Measurements from ENCODE around the gene RAET1L.
"Not testable (repeated sequence)": the region's sequence is repeated elsewhere in the genome, so short reads cannot be mapped to it uniquely, and the experiment has no call there.

The RAET1L gene

GRCh38 chr6:150043501-150044412 lies 18.4 kb upstream of the RAET1L start:
- DNase-seq = no peak

- no peak for DNase-seq
These were observed 17.8 kb upstream of the RAET1L start for GRCh38 chr6:150043096-150043495.

- DNase-seq = no peak
These were observed 13.1 kb upstream of the RAET1L start for GRCh38 chr6:150038202-150039062.

GRCh38 chr6:150037526-150038201 lies 12.3 kb upstream of the RAET1L start:
- no peak for DNase-seq

DNA sequence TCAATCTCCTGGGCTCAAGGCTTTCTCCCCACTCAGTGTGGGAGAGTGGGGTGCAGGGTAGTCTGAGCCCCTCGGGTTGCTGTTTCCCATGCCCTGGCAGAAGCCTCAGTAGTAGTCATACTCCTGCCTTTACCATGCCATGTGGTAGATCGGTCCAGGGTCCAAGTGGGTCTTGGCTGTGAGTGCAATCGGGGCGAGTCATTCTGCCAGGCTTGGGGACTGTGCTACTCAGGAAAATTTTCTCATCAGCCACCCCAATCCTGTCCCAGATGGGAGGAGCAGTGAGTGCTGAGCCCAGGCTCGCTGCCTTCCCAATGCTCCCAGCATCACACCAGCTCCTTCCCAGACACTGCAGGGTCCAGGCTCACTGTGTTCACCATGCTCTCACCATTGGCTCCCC lies 10.7 kb upstream of the RAET1L start:
- no peak for DNase-seq

DNA sequence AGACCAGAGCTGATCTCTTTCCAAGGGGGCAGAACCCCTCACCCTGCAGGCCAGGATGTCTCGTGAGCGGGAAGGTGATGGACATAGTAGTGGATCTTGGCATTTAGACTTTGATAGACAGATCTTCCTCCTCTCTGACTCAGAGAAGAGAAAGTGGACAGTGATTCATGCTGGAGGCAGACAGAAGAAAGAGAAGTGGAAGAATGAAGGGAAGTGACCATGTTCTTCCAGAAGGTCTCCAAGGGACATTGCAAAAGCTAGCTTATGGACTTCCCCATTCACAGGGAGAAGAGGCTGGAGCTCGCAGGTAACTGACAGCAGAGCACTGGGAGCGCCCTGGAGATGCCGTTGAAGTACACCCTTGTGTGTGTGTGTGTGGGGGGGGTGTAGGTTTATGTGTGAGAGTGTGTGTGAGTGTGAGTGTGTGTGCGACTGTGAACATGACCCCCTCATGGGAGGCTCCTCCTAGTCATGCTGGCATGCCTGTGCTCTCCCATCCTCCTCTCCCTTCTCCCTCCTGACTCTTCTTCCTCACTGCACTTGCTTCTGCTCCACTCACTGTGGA lies 8.0 kb upstream of the RAET1L start:
- no peak for DNase-seq

GRCh38 chr6:150032598-150032997 lies 7.3 kb upstream of the RAET1L start:
- no peak for DNase-seq

GRCh38 chr6:150030611-150031010 lies 5.3 kb upstream of the RAET1L start:
- DNase-seq = no peak

DNA sequence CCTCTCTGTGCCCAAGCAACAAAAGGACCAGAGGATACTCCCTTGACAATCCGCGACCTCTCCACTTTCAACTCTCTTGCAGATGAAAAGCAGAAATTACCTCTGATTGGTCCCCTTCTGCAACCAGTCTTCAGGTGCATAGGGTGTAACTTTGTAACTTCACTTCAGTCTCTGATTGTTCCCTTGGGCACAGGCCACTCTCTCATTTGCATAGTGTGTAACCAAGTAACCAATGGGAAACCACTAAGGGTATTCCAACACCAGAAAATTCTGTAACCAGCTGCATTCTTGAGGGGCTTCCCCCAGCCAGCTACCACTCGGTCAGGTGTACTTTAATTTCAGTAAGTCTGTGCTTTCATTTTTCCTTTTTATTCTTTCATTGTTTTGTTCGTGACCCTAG lies 4.4 kb upstream of the RAET1L start:
- no peak for DNase-seq

GRCh38 chr6:150029276-150029675 lies 3.9 kb upstream of the RAET1L start:
- DNase-seq = no peak

GRCh38 chr6:150028799-150029198 lies 3.5 kb upstream of the RAET1L start:
- DNase-seq = no peak

GRCh38 chr6:150027806-150028565 lies 2.7 kb upstream of the RAET1L start:
- no peak for DNase-seq

- DNase-seq = no peak
These were observed 1.9 kb upstream of the RAET1L start for GRCh38 chr6:150026976-150027805.

- no peak for DNase-seq
These were observed 631 bp downstream of the RAET1L start for GRCh38 chr6:150024646-150025155.

- not testable (repeated sequence) for DNase-seq
These were observed 1.3 kb downstream of the RAET1L start for GRCh38 chr6:150024021-150024420.

- DNase-seq = not testable (repeated sequence)
These were observed 3.5 kb downstream of the RAET1L start for GRCh38 chr6:150021870-150022269.

DNA sequence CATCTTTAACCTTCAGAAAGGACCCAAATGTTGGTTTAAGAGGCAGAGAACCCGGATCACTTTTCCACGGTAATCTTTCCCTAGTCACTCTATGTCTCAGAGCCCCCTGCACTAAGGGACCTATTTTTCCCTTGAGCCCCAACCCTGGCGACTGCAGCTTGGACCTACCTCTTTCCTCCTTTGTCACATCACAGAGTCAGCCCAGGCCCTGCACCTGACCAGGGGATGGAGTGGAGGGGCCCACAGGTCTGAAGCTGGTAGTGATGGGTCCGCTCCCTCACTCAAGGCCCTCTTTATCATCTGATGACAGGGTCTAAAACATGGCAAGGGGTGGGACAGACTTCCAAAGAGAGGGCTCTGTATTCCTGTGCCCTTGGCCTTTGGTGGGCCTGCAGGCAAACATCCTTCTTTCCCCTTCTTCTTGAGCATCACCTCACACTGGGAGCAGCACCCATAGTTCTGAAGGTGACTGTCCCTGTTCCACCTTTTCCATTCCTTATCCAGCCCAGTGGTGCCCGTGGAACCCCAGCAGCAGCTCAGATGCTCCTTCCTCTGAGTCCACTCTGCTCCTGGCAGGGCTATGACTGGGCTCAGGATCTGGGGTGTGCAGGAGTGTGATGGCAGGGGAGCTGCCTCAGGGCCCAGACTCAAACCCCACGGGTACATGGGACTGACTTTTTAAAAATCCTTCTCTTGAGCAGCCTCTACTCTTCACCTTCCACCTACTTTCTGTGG lies 6.3 kb downstream of the RAET1L start:
- no peak for DNase-seq

- not testable (repeated sequence) for DNase-seq
These were observed 8.2 kb downstream of the RAET1L start for GRCh38 chr6:150017186-150017521.

GRCh38 chr6:150016324-150017185 lies 8.8 kb downstream of the RAET1L start:
- DNase-seq = peak; percentile 50
